VCaP (cell line): ENCODE measurements around the gene SLC12A8.

Source experiments
- H3K27ac ChIP-seq: fragments of 450-650 bp; 2 replicates; pipeline ENCODE4 v1.5.1; 2017
- TF ChIP-seq, protein P1 (sequence below): fragments of 450-650 bp; conservative IDR thresholded peaks from 2 replicates; pipeline ENCODE4 v1.5.1; 2017; ENCODE audit warnings: mild to moderate bottlenecking, moderate library complexity

The SLC12A8 gene

DNA sequence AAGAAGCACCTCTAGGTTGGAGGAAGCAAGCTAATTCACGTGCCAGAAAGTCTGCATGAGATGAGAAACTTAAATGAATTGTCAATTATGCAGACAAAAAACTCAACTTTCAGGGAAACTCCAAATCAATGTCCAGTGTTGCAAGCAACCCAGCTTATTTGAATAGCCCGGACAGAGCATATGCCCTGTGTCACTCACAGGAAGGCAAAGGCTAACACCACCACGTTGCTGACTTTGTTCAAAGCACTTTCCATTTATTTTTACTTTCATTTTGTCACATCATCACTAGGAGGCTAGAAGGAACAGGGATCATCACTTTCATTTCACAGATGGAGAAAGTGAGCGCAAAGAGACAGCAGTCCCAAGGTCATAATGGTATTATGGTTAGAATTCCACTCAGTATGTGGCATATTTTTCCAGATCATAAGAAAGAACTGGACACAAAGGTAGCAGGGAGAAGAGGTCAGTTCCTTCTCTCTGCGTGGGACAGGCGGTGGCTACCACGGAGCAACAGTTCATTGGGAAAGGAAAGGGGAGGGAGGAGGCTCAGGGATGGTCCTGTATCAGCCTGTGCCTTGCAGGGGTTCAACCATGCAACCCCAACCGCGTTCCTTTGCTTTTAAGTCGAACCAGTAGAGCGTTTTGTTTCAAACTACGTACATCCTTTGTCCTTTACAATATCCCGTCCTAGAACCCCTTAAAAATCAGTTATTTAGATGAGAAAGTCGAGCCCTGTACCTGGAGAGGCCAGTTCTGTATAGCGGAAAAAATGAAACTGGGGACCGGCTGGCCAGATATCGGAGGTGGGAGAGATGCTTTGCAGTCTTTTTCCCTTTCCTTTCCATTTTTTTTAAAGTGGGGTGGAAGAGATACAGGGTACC is 157.9 kb downstream of the SLC12A8 start:
- TF ChIP-seq, protein P1, sequence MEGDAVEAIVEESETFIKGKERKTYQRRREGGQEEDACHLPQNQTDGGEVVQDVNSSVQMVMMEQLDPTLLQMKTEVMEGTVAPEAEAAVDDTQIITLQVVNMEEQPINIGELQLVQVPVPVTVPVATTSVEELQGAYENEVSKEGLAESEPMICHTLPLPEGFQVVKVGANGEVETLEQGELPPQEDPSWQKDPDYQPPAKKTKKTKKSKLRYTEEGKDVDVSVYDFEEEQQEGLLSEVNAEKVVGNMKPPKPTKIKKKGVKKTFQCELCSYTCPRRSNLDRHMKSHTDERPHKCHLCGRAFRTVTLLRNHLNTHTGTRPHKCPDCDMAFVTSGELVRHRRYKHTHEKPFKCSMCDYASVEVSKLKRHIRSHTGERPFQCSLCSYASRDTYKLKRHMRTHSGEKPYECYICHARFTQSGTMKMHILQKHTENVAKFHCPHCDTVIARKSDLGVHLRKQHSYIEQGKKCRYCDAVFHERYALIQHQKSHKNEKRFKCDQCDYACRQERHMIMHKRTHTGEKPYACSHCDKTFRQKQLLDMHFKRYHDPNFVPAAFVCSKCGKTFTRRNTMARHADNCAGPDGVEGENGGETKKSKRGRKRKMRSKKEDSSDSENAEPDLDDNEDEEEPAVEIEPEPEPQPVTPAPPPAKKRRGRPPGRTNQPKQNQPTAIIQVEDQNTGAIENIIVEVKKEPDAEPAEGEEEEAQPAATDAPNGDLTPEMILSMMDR = peak; percentile 14; the same call in 1 of the 2 replicates
- H3K27ac ChIP-seq = peak overlapping the region; percentile 79

DNA sequence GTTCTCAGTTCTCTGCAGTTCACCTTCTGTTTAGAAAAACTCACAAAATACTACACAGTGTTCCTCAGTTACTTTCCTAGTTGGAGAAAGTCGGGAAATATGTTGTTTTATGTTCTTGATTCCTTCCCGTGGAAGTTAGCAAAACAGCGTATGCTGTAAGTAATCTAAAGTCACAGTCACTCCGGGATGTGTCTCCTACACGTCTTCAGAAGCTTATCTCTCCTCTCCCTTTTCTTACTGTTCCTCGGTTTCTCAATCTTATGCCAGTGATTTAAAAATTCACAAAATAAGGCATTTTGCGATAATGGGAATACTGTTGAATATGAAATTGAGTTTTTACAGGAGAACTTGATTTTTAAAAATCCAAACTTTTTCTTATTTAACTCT is 158.5 kb downstream of the SLC12A8 start:
- H3K27ac ChIP-seq = peak overlapping the region; percentile 79
- TF ChIP-seq, protein P1 = no peak

DNA sequence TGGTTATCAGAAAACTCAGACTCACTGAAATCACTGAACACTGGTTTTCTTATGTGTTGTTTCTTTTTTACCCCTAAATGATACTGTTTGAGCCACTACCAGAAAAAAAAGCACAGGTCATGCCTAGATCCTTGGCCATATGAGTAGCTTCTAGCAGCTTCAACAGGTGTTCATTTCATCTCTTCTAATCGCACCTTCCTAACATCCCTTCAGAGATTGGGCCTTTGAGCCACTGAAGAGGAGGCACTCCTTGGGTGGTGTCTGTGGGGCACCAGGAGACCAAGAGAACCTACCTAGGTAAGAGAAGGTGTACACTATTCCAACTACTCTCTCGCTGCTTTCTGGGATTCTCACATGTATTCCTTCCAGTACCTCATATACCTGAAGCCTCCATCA is 159.2 kb downstream of the SLC12A8 start:
- TF ChIP-seq, protein P1 = no peak
- peak overlapping the region; percentile 16; the same call in 1 of the 2 replicates for H3K27ac ChIP-seq

DNA sequence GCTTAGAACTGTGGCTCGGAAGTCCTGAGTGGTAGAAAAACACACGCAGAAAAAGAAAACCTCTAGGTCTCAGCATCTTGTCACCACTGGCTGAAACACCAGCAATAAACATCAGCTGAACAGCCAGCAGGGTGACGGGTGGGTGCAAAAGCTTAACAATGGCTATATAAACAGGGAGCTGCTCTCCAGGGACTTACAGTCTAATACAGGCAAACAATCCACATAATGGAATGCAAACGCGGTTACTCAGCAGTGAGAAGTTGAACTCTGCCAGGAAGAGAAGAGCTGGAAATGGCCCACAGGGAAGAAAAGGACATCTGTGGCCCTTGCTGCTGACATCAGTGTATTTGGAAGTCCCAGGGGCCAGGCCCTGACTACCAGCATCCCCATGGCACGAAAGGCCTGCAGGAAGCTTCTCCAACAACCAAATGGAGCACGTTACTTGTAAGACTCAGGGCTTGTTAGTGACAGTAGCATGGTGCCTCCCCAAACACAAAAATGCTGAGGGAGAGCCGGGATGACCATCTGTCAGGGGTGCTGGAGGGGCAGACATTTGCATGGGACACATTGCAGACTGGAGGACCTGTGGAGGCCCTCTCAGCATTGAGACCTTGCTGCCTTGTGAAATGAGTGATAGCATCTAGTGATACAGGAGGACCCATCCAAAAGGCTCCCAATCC is 159.8 kb downstream of the SLC12A8 start:
- peak overlapping the region; percentile 16; the same call in 1 of the 2 replicates for H3K27ac ChIP-seq
- TF ChIP-seq, protein P1 = no peak

DNA sequence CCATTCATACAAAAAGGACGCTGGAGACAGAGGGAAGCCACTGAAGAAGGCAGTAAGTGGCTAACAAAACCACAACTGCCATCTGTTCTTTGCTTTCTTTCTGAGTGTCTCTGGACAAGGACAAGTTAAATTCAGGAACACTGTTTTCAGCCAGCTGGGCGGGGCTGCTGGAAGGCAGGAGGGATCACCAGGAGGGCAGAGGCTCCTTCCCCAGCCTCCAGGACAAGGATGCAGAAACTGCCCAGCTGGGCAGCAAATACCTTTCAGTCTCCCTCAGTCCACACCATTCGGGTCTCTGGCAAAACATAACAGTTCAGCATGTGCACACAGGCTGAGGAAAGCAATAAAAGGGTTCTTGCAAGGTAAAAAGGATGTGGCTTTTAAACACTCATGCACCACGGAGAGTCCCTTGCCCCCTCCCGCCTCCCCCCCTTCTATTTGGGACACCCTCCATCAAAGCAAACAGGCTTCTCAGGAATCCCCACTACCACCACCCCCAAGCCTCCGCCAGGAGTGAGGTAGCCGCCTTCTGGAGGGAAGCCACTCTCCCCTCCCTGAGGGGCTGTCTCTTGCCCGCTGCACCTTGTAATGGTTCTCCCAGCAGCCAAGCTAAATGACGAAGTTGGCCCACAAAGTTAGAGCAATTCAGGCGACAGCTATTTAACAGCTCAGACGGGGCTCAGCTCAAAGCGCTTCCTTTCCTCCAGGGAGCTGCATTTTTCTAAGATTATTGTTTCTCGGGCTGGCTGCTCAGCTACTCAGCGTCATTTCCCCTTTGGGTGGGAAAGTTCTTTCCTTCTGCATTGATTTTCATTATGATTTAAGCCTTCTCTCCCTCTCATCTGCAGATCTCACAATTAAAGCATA is 160.6 kb downstream of the SLC12A8 start:
- TF ChIP-seq, protein P1 = no peak
- peak overlapping the region; percentile 16; the same call in 1 of the 2 replicates for H3K27ac ChIP-seq

DNA sequence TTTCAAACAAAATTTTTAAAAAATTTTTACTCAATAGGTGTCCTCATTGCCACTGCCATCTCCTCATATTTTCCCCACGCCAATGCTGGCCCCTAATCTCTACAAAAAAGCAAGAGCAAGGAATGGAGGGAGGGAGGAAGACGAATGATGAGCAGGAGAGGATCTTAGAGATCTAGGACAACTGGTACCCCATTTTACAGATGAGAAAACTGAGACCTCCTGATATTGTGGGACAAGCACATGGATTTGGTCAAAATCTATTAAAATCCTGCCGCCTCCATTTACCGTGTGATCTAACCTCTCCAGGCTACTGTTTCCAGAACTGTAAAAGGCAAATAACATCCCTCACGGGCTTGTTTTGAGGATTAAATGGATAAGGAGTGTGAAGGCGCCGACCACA is 161.3 kb downstream of the SLC12A8 start:
- TF ChIP-seq, protein P1 = no peak
- peak overlapping the region; percentile 16; the same call in 1 of the 2 replicates for H3K27ac ChIP-seq
